GM12878 (cell line): ENCODE results near the gene MEIG1. TPM values are rescaled to one million over a fixed set of nuclear protein-coding genes. Genes with fewer than 3 reads are reported as not detected.
A peak's percentile ranks its signal among the peaks of the same experiment; 100 is the strongest.

ENCODE experiments used
- ASH2L ChIP-seq: fragments of 300-600, 200-600 bp; sonication (generic); IDR thresholded peaks from 2 replicates; pipeline ENCODE4 v1.6.1; 2017; ENCODE audit warnings: low read depth, mild to moderate bottlenecking, borderline replicate concordance
- BACH1 ChIP-seq: fragments of 450-650 bp; IDR thresholded peaks from 2 replicates; pipeline ENCODE4 v1.6.1; 2017; ENCODE audit warnings: mild to moderate bottlenecking, borderline replicate concordance
- BCLAF1 ChIP-seq: fragments of 450-650 bp; IDR thresholded peaks from 2 replicates; pipeline ENCODE4 v1.6.1; 2017; ENCODE audit warnings: antibody characterized with exemption, mild to moderate bottlenecking, moderate library complexity
- BHLHE40 ChIP-seq, 2 experiments: fragments of 450-650 bp in 1 of 2; IDR thresholded peaks; 2 replicates each; pipeline ENCODE4 v1.6.1; 2011 to 2017; ENCODE audit warnings: low read depth in 2 of 2, borderline replicate concordance in 1 of 2, improper control_type of control experiment in 1 of 2, low read length in 1 of 2, mild to moderate bottlenecking in 1 of 2
- CBX3 ChIP-seq: fragments of 200-600 bp; sonication (generic); IDR thresholded peaks from 2 replicates; pipeline ENCODE4 v1.6.1; 2016; ENCODE audit warnings: low read depth, borderline replicate concordance
- CHD2 ChIP-seq: IDR thresholded peaks from 2 replicates; pipeline ENCODE4 v1.6.1; 2011; ENCODE audit warnings: low read depth, low read length, improper control_type of control experiment, borderline replicate concordance
- ELK1 ChIP-seq: IDR thresholded peaks from 2 replicates; pipeline ENCODE4 v1.6.1; 2012; ENCODE audit warnings: low read depth, low read length, improper control_type of control experiment
- HCFC1 ChIP-seq: fragments of 150-350 bp; IDR thresholded peaks from 2 replicates; pipeline ENCODE4 v1.6.1; 2014; ENCODE audit warnings: low read length
- MTA3 ChIP-seq: IDR thresholded peaks from 2 replicates; pipeline ENCODE4 v1.6.1; 2012; ENCODE audit warnings: low read length, inconsistent platforms, borderline replicate concordance
- MXI1 ChIP-seq: fragments of 150-350 bp; IDR thresholded peaks from 2 replicates; pipeline ENCODE4 v1.6.1; 2011; ENCODE audit warnings: low read depth, mild to moderate bottlenecking, inconsistent platforms, low read length, improper control_type of control experiment
- NFYA ChIP-seq: IDR thresholded peaks from 2 replicates; pipeline ENCODE4 v1.6.1; 2011; ENCODE audit warnings: low read depth, mild to moderate bottlenecking, low read length, improper control_type of control experiment, borderline replicate concordance
- NR2F1 ChIP-seq: fragments of 450-650 bp; conservative IDR thresholded peaks from 2 replicates; pipeline ENCODE4 v1.6.1; 2017; ENCODE audit warnings: mild to moderate bottlenecking
- NRF1 ChIP-seq: conservative IDR thresholded peaks from 2 replicates; pipeline ENCODE4 v1.6.1; 2011; ENCODE audit warnings: mild to moderate bottlenecking, low read depth, low read length, improper control_type of control experiment
- POLR2AphosphoS5 ChIP-seq: IDR thresholded peaks from 2 replicates; pipeline ENCODE4 v1.6.1; 2011; ENCODE audit warnings: mild to moderate bottlenecking, low read length, inconsistent platforms
- RELB ChIP-seq: fragments of 450-650 bp; IDR thresholded peaks from 2 replicates; pipeline ENCODE4 v1.6.1; 2017; ENCODE audit warnings: low read depth, mild to moderate bottlenecking, moderate library complexity
- SMC3 ChIP-seq: IDR thresholded peaks from 2 replicates; pipeline ENCODE4 v1.6.1; 2011; ENCODE audit warnings: low read length, improper control_type of control experiment, borderline replicate concordance
- SUPT20H ChIP-seq: IDR thresholded peaks from 2 replicates; pipeline ENCODE4 v1.6.1; 2011; ENCODE audit warnings: low read depth, mild to moderate bottlenecking, low read length, moderate library complexity, borderline replicate concordance; ENCODE audit not compliant: control insufficient read depth
- TCF12 ChIP-seq: IDR thresholded peaks from 2 replicates; pipeline ENCODE4 v1.6.1; 2011; ENCODE audit warnings: low read depth, mild to moderate bottlenecking, low read length
- TCF3 ChIP-seq: IDR thresholded peaks from 2 replicates; pipeline ENCODE4 v1.6.1; 2012; ENCODE audit warnings: low read depth, mild to moderate bottlenecking, low read length, borderline replicate concordance; ENCODE audit not compliant: insufficient read depth
- ZNF24 ChIP-seq: fragments of 450-650 bp; IDR thresholded peaks from 2 replicates; pipeline ENCODE4 v1.6.1; 2017; ENCODE audit warnings: antibody characterized with exemption, mild to moderate bottlenecking
- polyA plus RNA-seq, 11 experiments: library from polyadenylated mRNA; depleted of rRNA in 4 of 11; unstranded in 6 of 11; stranded (reverse) in 5 of 11; fragments of >200 nt; fragmentation: Nextera tagmentation in 4 of 11; fragmentation: Illumina TruSeq in 1 of 11; extraction: Ambion mirVana in 4 of 11; extraction: Trizol in 1 of 11; gene quantifications; 1 replicate in 1 of 11; 2 replicates in 10 of 11; pipeline versions ENCODE4 v1.2.1 to v1.2.3, GENCODE V29; 2011 to 2016; ENCODE audit warnings: inconsistent platforms in 2 of 11, missing spikeins in 2 of 11, low read depth in 1 of 11
- total RNA-seq, 4 experiments: library from RNA; depleted of rRNA in 3 of 4; stranded (reverse); fragments of >200 nt in 3 of 4; fragmentation: Illumina TruSeq in 1 of 4; extraction: Trizol in 1 of 4; gene quantifications; 2 replicates each; pipeline versions ENCODE4 v1.2.1 to v1.2.3, GENCODE V29; 2013 to 2021
- TF ChIP-seq, protein P1 (sequence below): IDR thresholded peaks from 2 replicates; pipeline ENCODE4 v1.6.1; 2011; ENCODE audit warnings: low read depth, mild to moderate bottlenecking, low read length, moderate library complexity, borderline replicate concordance; ENCODE audit errors: extremely low read depth
- TF ChIP-seq, protein P2 (sequence below): fragments of 150-350 bp; IDR thresholded peaks from 2 replicates; pipeline ENCODE4 v1.6.1; 2014; ENCODE audit warnings: mild to moderate bottlenecking, low read depth, low read length

Gene MEIG1
- total and polyA plus RNA-seq, 10 of the 15 experiments (the other 5 are each of a cell fraction or from before 2014, with no cell fraction given), result 0.13 to 1.9 (median 0.80) TPM; not detected in 2

- TF ChIP-seq TCF12 (0 out of 2 replicates have a peak, but pooled peaks have one; percentile 16), TCF3 (no peak), BACH1 (0 out of 2 replicates have a peak, but pooled peaks have one; percentile 34), NR2F1 (no peak), POLR2AphosphoS5 (no peak), HCFC1 (no peak), SUPT20H (no peak), ASH2L (no peak), SMC3 (no peak), BHLHE40 (IDR thresholded peaks at IDR 0.05; ENCODE audit: borderline replicate concordance in 1 of 2, low read depth in 2 of 2, low read length in 1 of 2) (peak; percentile 7 to 19; a peak in 1 of 4 replicates), BCLAF1 (no peak), MXI1 (0 out of 2 replicates have a peak, but pooled peaks have one; percentile 24), NFYA (no peak), RELB (peak; percentile 88), CHD2 (no peak), ELK1 (no peak), MTA3 (no peak), ZNF24 (no peak), CBX3 (no peak), NRF1 (no peak)
- TF ChIP-seq, protein P1, sequence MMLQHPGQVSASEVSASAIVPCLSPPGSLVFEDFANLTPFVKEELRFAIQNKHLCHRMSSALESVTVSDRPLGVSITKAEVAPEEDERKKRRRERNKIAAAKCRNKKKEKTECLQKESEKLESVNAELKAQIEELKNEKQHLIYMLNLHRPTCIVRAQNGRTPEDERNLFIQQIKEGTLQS, result no peak
- TF ChIP-seq, protein P2, sequence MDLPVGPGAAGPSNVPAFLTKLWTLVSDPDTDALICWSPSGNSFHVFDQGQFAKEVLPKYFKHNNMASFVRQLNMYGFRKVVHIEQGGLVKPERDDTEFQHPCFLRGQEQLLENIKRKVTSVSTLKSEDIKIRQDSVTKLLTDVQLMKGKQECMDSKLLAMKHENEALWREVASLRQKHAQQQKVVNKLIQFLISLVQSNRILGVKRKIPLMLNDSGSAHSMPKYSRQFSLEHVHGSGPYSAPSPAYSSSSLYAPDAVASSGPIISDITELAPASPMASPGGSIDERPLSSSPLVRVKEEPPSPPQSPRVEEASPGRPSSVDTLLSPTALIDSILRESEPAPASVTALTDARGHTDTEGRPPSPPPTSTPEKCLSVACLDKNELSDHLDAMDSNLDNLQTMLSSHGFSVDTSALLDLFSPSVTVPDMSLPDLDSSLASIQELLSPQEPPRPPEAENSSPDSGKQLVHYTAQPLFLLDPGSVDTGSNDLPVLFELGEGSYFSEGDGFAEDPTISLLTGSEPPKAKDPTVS, result no peak
These were observed 32.3 kb upstream of the MEIG1 start (continued) for GRCh38 chr10:14926722-14927416.
